NCI-H774 (cell line): ENCODE data around the gene NOP10.
A peak's percentile ranks its signal among the peaks of the same experiment; 100 is the strongest.

ENCODE experiments used
- DNase-seq: peaks from one replicate; lab custom pipeline; 2025; lab: John Stamatoyannopoulos, UW

Gene NOP10

GRCh38 chr15:34330279-34330678, 12.7 kb downstream of the NOP10 start:
- no peak for DNase-seq

- no peak for DNase-seq
These were observed 13.9 kb downstream of the NOP10 start for GRCh38 chr15:34329006-34329405.

- no peak for DNase-seq
These were observed 15.0 kb downstream of the NOP10 start for GRCh38 chr15:34327906-34328305.

GRCh38 chr15:34325368-34325767, 17.6 kb downstream of the NOP10 start:
- DNase-seq = no peak

- no peak for DNase-seq
These were observed 18.0 kb downstream of the NOP10 start for GRCh38 chr15:34324933-34325332.

DNA sequence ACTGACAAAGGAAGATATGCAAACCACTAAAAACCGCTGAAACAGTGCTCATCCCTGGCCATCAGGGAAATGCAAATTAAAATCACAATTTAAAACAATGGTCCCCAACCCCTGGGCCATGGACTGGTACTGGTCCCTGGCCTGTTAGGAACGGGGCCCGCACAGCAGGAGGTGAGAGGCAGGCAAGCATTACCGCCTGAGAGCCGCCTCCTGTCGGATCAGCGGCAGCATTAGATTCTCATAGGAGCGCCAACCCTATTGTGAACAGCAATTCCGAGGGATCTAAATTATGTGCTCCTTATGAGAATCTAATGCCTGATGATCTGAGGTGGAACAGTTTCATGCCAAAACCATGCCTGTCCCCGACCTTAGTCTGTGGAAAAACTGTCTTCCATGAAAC, 19.7 kb downstream of the NOP10 start:
- DNase-seq = no peak

- DNase-seq = peak; percentile 54
These were observed 24.5 kb downstream of the NOP10 start for GRCh38 chr15:34318277-34319079.

DNA sequence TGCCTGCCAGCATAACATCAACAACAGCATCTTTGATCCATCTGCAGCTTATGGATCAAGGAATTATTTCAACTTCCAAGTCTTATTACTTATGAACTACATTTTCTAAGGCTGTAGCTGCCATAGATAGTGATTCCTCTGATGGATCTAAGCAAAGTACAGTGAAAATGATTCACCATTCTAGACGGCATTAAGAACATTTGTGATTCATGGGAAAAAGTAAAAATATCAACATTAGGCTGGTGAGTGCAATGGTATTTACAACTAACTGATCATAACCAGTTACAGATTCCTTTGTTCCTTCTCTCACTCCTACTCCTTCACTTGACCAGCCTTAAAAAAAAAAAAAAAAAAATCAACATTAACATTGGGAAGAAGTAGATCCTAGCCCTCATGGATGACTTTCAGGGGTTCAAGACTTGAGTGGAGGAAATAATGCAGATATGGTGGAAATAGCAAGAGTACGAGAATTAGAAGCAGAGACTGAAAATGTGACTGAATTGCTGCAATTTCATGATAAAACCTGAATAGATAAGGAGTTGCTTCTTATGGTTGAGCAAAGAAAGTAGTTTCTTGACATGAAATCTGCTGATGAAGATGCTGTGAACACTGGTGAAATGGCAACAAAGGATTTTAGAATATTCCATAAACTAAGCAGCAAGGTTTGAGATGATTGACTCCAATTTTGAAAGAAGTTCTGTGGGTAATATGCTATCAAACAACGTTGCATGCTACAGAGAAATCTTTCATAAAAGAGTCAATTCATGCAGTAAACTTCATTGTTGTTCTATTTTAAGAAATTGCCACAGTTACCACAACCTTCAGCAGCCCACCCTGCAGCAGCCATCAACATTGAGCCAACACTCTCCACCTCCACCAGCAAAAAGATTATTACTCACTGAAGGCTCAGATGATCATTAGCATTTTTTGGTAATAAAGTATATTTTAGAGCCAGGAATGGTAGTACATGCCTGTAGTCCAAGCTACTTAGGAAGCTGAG, 28.1 kb downstream of the NOP10 start:
- no peak for DNase-seq

GRCh38 chr15:34311563-34311962, 31.4 kb downstream of the NOP10 start:
- no peak for DNase-seq

GRCh38 chr15:34304613-34305012, 38.3 kb downstream of the NOP10 start:
- no peak for DNase-seq

DNA sequence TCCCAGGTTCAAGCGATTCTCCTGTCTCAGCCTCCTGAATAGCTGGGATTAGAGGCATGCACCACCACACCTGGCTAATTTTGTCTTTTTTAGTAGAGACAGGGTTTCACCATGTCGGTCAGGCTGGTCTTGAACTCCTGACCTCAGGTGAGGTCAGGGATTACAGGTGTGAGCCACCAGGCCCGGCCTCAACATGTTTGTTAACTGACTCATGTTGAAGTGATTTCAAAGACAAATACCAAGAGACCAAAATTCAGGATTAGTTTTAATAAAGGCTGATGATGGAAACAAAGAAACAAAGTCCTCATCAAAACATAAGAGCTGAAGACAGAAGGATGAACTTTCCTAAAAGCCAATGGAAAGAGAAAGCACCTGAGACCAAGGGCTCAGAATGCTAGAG, 41.9 kb downstream of the NOP10 start:
- no peak for DNase-seq

DNA sequence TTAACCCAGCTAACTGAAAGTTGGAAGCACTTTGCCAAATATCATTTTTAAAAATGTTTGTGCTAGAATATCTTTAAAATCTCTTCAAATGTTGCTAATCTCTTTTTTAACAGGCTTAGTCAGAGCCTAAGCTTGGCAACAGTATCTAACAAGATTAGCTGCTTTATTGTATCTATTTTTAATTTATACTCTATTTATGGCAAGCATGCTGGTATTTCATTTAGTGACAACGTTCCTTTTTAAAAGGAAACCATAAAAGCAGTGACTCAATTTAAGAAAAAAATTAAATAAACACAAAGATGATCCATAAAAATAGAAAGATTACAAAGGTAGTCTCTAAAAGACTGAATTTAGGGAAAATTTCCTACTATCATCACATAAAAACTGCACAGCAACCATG, 45.9 kb downstream of the NOP10 start:
- no peak for DNase-seq

- no peak for DNase-seq
These were observed 50.3 kb downstream of the NOP10 start for GRCh38 chr15:34292621-34293020.
